GM23338 (cell line): ENCODE results near the gene KLHL36. TPM values are rescaled to one million over a fixed set of nuclear protein-coding genes. Genes with fewer than 3 reads are reported as not detected.

Experiments
- ATAC-seq: fragments of 200-7000 bp; cut with Tn5 transposase; 3 replicates; pipeline ENCODE4 v1.9.1; 2020
- DNase-seq: peaks from one replicate; pipeline ENCODE4 v3.0.0-alpha.2; 2015; ENCODE audit warnings: low spot score
- H2AFZ ChIP-seq: fragments of 200-600 bp; sonication (generic); 2 replicates; pipeline ENCODE4 v1.8.0; 2016; ENCODE audit warnings: antibody characterized with exemption, mild to moderate bottlenecking, moderate library complexity
- H3F3A ChIP-seq: fragments of 200-600 bp; sonication (generic); replicated peaks from 2 replicates; pipeline ENCODE4 v1.8.0; 2017; ENCODE audit warnings: antibody characterized with exemption, mixed run types, low read depth
- H3K27ac ChIP-seq: fragments of 200-600 bp; sonication (generic); 2 replicates; pipeline ENCODE4 v1.6.1; 2016; ENCODE audit warnings: low read depth
- H3K27me3 ChIP-seq: fragments of 200-600 bp; sonication (generic); 2 replicates; pipeline ENCODE4 v1.8.0; 2016; ENCODE audit warnings: mild to moderate bottlenecking, mixed run types, moderate library complexity; ENCODE audit not compliant: insufficient read depth
- H3K36me3 ChIP-seq: fragments of 200-600 bp; sonication (generic); 2 replicates; pipeline ENCODE4 v1.8.0; 2016; ENCODE audit warnings: mild to moderate bottlenecking; ENCODE audit not compliant: insufficient read depth
- H3K4me1 ChIP-seq: fragments of 200-600 bp; sonication (generic); 2 replicates; pipeline ENCODE4 v1.8.0; 2016; ENCODE audit warnings: mild to moderate bottlenecking, moderate library complexity; ENCODE audit not compliant: insufficient read depth
- H3K4me2 ChIP-seq: fragments of 200-600 bp; sonication (generic); 2 replicates; pipeline ENCODE4 v1.7.1; 2017; ENCODE audit warnings: mixed run types
- H3K4me3 ChIP-seq: fragments of 200-600 bp; sonication (generic); 2 replicates; pipeline ENCODE4 v1.6.1; 2016; ENCODE audit warnings: mixed run types
- H3K79me2 ChIP-seq: fragments of 200-600 bp; sonication (generic); replicated peaks from 2 replicates; pipeline ENCODE4 v1.8.0; 2017; ENCODE audit warnings: mild to moderate bottlenecking; ENCODE audit not compliant: insufficient read depth
- H3K9me2 ChIP-seq: fragments of 200-600 bp; sonication (generic); 2 replicates; pipeline ENCODE4 v1.8.0; 2017; ENCODE audit not compliant: insufficient read depth
- H4K20me1 ChIP-seq: fragments of 200-600 bp; sonication (generic); replicated peaks from 2 replicates; pipeline ENCODE4 v1.8.0; 2017; ENCODE audit warnings: mild to moderate bottlenecking; ENCODE audit not compliant: insufficient read depth
- H3K27ac Mint-ChIP-seq: 2 replicates; pipeline ENCODE4 v1.8.0; 2020; ENCODE audit warnings: inconsistent platforms, mild to moderate bottlenecking, moderate library complexity, mixed read lengths
- H3K27me3 Mint-ChIP-seq: 3 replicates; pipeline ENCODE4 v1.8.0; 2022; ENCODE audit warnings: low read depth, mild to moderate bottlenecking, moderate library complexity, mixed read lengths, inconsistent platforms; ENCODE audit not compliant: insufficient read depth, poor library complexity
- H3K36me3 Mint-ChIP-seq: 3 replicates; pipeline ENCODE4 v1.8.0; 2021; ENCODE audit warnings: low read depth, mild to moderate bottlenecking, inconsistent platforms, moderate library complexity, mixed read lengths
- H3K4me1 Mint-ChIP-seq: 3 replicates; pipeline ENCODE4 v1.8.0; 2020; ENCODE audit warnings: mild to moderate bottlenecking, inconsistent platforms, mixed read lengths
- H3K4me3 Mint-ChIP-seq: 3 replicates; pipeline ENCODE4 v1.8.0; 2021; ENCODE audit warnings: moderate library complexity, mild to moderate bottlenecking, inconsistent platforms, mixed read lengths
- H3K9me3 Mint-ChIP-seq: 3 replicates; pipeline ENCODE4 v1.8.0; 2020; ENCODE audit warnings: moderate library complexity, mild to moderate bottlenecking, inconsistent platforms, mixed read lengths
- CREB1 ChIP-seq: fragments of 250-450 bp; sonication (Bioruptor Pico); IDR thresholded peaks from 2 replicates; pipeline ENCODE4 v1.5.0; 2020; ENCODE audit warnings: low read depth, mild to moderate bottlenecking, moderate library complexity
- CTCF ChIP-seq, 2 experiments: fragments of 200-600 bp in 1 of 2; sonication (generic) in 1 of 2; conservative IDR thresholded peaks; 2 replicates each; pipeline versions ENCODE4 v1.5.1 to v1.6.1; 2016 to 2017; ENCODE audit warnings: antibody characterized with exemption in 2 of 2, low read depth in 2 of 2, mild to moderate bottlenecking in 2 of 2, moderate library complexity in 1 of 2
- ETS1 ChIP-seq: IDR thresholded peaks from 2 replicates; pipeline ENCODE4 v1.6.1; 2016; ENCODE audit warnings: antibody characterized with exemption
- EZH2 ChIP-seq: fragments of 200-600 bp; sonication (generic); IDR thresholded peaks from one replicate; pipeline ENCODE4 v1.8.0; 2017; ENCODE audit warnings: antibody characterized with exemption, mild to moderate bottlenecking, low read depth; ENCODE audit not compliant: unreplicated experiment
- EZH2phosphoT487 ChIP-seq: fragments of 200-600 bp; sonication (generic); IDR thresholded peaks from one replicate; pipeline ENCODE4 v1.8.1; 2018; ENCODE audit warnings: antibody characterized with exemption; ENCODE audit not compliant: unreplicated experiment
- JUNB ChIP-seq: IDR thresholded peaks from one replicate; pipeline ENCODE4 v1.6.1; 2016; ENCODE audit warnings: antibody characterized with exemption; ENCODE audit not compliant: unreplicated experiment
- NANOG ChIP-seq: IDR thresholded peaks from 2 replicates; pipeline ENCODE4 v1.6.1; 2016; ENCODE audit warnings: antibody characterized with exemption, borderline replicate concordance
- POLR2AphosphoS5 ChIP-seq: IDR thresholded peaks from 2 replicates; pipeline ENCODE4 v1.6.1; 2016; ENCODE audit warnings: antibody characterized with exemption, low read depth
- STAT1 ChIP-seq: IDR thresholded peaks from one replicate; pipeline ENCODE4 v1.6.1; 2016; ENCODE audit warnings: antibody characterized with exemption; ENCODE audit not compliant: unreplicated experiment
- ZNF331 ChIP-seq: fragments of 250-450 bp; sonication (Bioruptor Pico); IDR thresholded peaks from 2 replicates; pipeline ENCODE4 v1.5.0; 2020; ENCODE audit warnings: low read depth, mild to moderate bottlenecking, moderate library complexity
- polyA plus RNA-seq: library from polyadenylated mRNA; unstranded; fragments of >200 nt; fragmentation: Nextera tagmentation; extraction: Ambion mirVana; gene quantifications from 2 replicates; pipeline ENCODE4 v1.2.1, GENCODE V29; 2016
- total RNA-seq: library from RNA; depleted of rRNA; stranded (reverse); fragments of >200 nt; shearing (Covaris generic); gene quantifications from 2 replicates; pipeline ENCODE4 v1.2.3, GENCODE V29; 2014

Gene KLHL36
- total and polyA plus RNA-seq, 2 experiments from 2014 or later, result 13.4 to 70.4 TPM

GRCh38 chr16:84678541-84678940 is 30.2 kb downstream of the KLHL36 start (continued):
- no peak for TF ChIP-seq CTCF (conservative IDR thresholded peaks at IDR 0.05; ENCODE audit: low read depth in 2 of 2)
- TF ChIP-seq EZH2, result no peak
- no peak for TF ChIP-seq CREB1
- TF ChIP-seq NANOG, result no peak
- no peak for TF ChIP-seq JUNB
- TF ChIP-seq STAT1, result no peak
- TF ChIP-seq POLR2AphosphoS5, result no peak
- no peak for TF ChIP-seq EZH2phosphoT487

GRCh38 chr16:84680165-84680842 is 32.0 kb downstream of the KLHL36 start:
- peaks cover 4% of the 10 kb centered on the region; the same call in 1 of the 2 replicates for H3K9me2 ChIP-seq
- peaks cover 17% of the 10 kb centered on the region for H3K4me1 ChIP-seq
- no peak for TF ChIP-seq EZH2phosphoT487
- TF ChIP-seq ZNF331 (CRISPR knock-in tag), result no peak
- TF ChIP-seq CREB1, result no peak
- no peak for TF ChIP-seq CTCF (conservative IDR thresholded peaks at IDR 0.05; ENCODE audit: low read depth in 2 of 2)
- no peak for TF ChIP-seq ETS1
- ATAC-seq (no peak), DNase-seq (no peak)
- peaks cover 5% of the 10 kb centered on the region; the same call in 1 of the 2 replicates for H3F3A ChIP-seq
- H3K79me2 ChIP-seq, result no peaks in the 10 kb centered on the region
- peaks cover 37% of the 10 kb centered on the region for H3K4me1 Mint-ChIP-seq
- H3K4me3 Mint-ChIP-seq, result no peak overlapping the region
- no peak overlapping the region for H3K4me2 ChIP-seq
- no peak overlapping the region for H3K27ac ChIP-seq
- peaks cover 4% of the 10 kb centered on the region for H3K27me3 Mint-ChIP-seq
- no peak overlapping the region for H3K27ac Mint-ChIP-seq
- no peak overlapping the region for H3K4me3 ChIP-seq
- no peaks in the 10 kb centered on the region for H3K36me3 Mint-ChIP-seq
- H3K9me3 Mint-ChIP-seq, result no peaks in the 10 kb centered on the region
- no peaks in the 10 kb centered on the region for H4K20me1 ChIP-seq
- H3K27me3 ChIP-seq, result no peaks in the 10 kb centered on the region
- no peak overlapping the region for H2AFZ ChIP-seq
- no peaks in the 10 kb centered on the region for H3K36me3 ChIP-seq
